Measurements from ENCODE around the gene FCHSD2.

Gene FCHSD2

GRCh38 chr11:73047773-73048371, 94.2 kb downstream of the FCHSD2 start:
- Histone ChIP-seq H3K4me1 (no peaks in the 10 kb centered on the region), H3K36me3 (no peaks in the 10 kb centered on the region), H3K4me3 (ENCODE audit: low read depth, low read length) (no peak overlapping the region), H3K9me3 (no peaks in the 10 kb centered on the region), H3K27me3 (no peaks in the 10 kb centered on the region)
- no peak for TF ChIP-seq CTCF (IDR thresholded peaks at IDR 0.05; ENCODE audit: low read depth, low read length)
- no peak for DNase-seq

GRCh38 chr11:73040046-73040445, 102.1 kb downstream of the FCHSD2 start:
- DNase-seq: no peak
- H3K4me3 ChIP-seq (ENCODE audit: low read depth, low read length): no peak overlapping the region
- no peaks in the 10 kb centered on the region for H3K36me3 ChIP-seq
- H3K4me1 ChIP-seq: no peaks in the 10 kb centered on the region
- no peaks in the 10 kb centered on the region for H3K9me3 ChIP-seq
- no peaks in the 10 kb centered on the region for H3K27me3 ChIP-seq
- no peak for TF ChIP-seq CTCF (IDR thresholded peaks at IDR 0.05; ENCODE audit: low read depth, low read length)

GRCh38 chr11:73034777-73035176, 107.3 kb downstream of the FCHSD2 start:
- no peak for DNase-seq
- no peak for TF ChIP-seq CTCF (IDR thresholded peaks at IDR 0.05; ENCODE audit: low read depth, low read length)
- Histone ChIP-seq H3K4me3 (ENCODE audit: low read depth, low read length) (no peak overlapping the region), H3K36me3 (no peaks in the 10 kb centered on the region), H3K9me3 (no peaks in the 10 kb centered on the region), H3K27me3 (no peaks in the 10 kb centered on the region), H3K4me1 (peaks cover 7% of the 10 kb centered on the region)

GRCh38 chr11:73034331-73034730, 107.8 kb downstream of the FCHSD2 start:
- Histone ChIP-seq H3K27me3 (no peaks in the 10 kb centered on the region), H3K4me3 (ENCODE audit: low read depth, low read length) (no peak overlapping the region), H3K9me3 (no peaks in the 10 kb centered on the region), H3K4me1 (peaks cover 10% of the 10 kb centered on the region), H3K36me3 (no peaks in the 10 kb centered on the region)
- no peak for TF ChIP-seq CTCF (IDR thresholded peaks at IDR 0.05; ENCODE audit: low read depth, low read length)
- DNase-seq: no peak

- no peak for DNase-seq
- Histone ChIP-seq H3K27me3 (no peaks in the 10 kb centered on the region), H3K36me3 (no peaks in the 10 kb centered on the region; the same call in 1 of the 2 replicates), H3K9me3 (peaks cover 1% of the 10 kb centered on the region), H3K4me3 (ENCODE audit: low read depth, low read length) (no peak overlapping the region), H3K4me1 (peaks cover 18% of the 10 kb centered on the region)
- TF ChIP-seq CTCF (IDR thresholded peaks at IDR 0.05; ENCODE audit: low read depth, low read length): no peak
Measured at GRCh38 chr11:73030130-73030529, 112.0 kb downstream of the FCHSD2 start.

- no peak for TF ChIP-seq CTCF (IDR thresholded peaks at IDR 0.05; ENCODE audit: low read depth, low read length)
- DNase-seq: peak; percentile 88
- no peaks in the 10 kb centered on the region; the same call in 1 of the 2 replicates for H3K36me3 ChIP-seq
Measured at GRCh38 chr11:73029403-73029802, 112.7 kb downstream of the FCHSD2 start.

More at GRCh38 chr11:73029403-73029802, 112.7 kb downstream of the FCHSD2 start:
- peak overlapping the region; percentile 13 for H3K4me3 ChIP-seq (ENCODE audit: low read depth, low read length)
- H3K9me3 ChIP-seq: peaks cover 8% of the 10 kb centered on the region
- no peaks in the 10 kb centered on the region for H3K27me3 ChIP-seq
- peaks cover 18% of the 10 kb centered on the region for H3K4me1 ChIP-seq
